GM18519 (cell line): ENCODE data around the gene TIE1.

Experiments
- ATAC-seq: cut with Tn5 transposase; IDR thresholded peaks from one replicate; pipeline ENCODE4 v1.9.1; 2021; ENCODE audit warnings: mild to moderate bottlenecking, moderate library complexity; ENCODE audit not compliant: unreplicated experiment, low FRiP score

The TIE1 gene

DNA sequence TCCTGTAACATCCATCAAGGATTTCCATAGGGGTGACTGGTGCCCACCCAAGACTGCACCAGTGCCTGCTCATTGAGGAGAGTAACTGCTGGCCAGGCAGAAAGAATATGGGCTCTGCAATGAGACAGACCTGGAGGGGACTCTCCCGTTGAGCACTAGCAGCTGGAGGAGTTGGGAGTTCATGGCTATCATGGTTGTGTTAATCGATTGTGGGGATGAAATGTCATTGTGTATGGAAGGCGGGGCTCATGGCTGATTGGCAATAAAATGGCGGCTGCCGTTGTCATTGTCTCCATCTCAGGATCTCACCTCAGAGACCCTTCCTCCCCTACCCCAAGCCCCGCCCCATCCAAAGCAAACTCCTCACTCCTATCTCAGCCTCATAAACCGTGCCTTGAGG, 27.1 kb upstream of the TIE1 start:
- ATAC-seq, result no peak

DNA sequence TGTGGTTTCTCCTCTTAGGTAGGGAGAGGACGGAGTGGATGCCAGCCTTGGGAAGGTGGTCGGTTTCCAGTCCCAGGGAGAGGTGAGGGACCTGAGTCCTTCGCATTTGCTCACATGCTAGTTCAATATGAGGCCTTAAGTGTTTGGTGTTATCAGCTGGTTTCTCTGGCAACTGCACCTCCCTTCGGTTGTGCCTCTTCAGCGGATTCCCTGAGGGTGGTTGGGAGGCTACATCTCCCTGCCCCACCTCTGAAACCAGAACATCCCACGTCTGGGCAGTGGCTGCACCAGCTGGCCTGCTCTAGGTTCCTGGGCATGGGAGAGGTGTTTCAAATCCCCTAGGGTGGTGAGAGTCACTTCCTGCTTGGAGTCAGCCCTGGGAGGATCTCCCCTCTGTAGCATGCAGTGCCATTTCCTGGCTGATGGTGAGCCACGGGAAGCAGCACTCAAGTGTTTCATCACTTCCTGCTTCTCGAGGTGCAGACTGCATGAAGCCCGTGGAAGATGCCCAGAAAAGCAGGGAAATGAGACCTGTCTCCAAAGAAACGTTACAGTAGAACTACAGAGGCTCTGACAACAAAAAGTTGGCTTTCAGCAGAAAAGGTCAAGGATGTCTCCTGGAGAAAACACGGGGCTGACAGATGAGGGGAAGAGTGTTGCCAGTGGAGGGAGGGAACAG, 26.5 kb upstream of the TIE1 start:
- no peak for ATAC-seq

DNA sequence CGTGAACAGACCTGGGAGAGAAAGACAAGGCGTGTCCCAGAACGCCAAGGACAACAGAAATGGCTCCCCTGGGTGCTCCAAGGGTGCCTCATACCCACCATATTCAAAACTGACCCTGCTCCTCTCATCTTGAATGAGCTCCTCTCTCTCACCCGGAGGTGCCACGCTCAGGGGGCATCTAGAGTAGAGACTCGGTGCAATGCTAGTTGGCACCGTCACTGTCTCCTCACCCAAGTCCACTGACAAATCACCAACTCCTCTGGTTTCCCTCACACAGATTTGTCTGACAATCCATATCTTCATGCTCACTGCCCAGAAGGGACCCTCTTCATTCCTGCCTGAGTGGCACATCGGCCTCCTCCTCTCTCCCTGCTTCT, 26.0 kb upstream of the TIE1 start:
- ATAC-seq, result no peak

DNA sequence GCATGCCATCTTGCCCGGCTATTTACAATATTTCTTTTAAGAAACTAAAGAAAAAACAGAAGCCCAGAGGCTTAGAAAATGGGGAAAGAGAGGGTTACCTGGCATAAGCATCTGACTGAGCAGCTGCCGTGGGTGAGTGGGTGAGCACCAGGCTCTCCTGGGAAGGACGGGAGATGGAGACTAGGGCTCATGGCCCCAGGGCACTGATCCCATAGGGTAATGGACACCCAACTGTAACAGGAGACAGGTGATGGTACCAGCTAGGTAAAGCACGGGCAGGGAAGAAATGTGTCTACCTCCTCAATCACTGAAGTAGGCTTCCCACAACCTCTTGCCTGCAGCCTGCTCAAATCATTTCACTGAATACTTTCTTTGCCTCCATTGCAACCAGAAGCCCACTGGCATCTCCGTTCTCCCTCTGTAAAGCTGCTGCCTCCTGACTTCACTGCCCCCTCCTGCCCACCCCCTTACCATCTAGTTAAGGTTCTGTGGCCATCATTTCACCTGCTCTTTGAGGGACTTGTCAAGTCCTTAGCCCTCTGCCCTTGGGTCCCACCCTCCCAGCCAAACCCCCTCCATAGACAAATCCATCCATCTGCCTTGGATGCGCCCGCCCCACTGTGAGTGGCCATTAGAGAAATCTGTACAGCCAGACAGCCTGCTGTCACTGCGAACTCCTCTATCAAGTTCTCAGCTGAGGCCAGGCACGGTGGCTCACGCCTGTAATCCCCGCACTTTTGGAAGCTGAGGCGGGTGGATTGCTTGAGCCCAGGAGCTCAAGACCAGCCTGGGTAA, 24.8 kb upstream of the TIE1 start:
- no peak for ATAC-seq

DNA sequence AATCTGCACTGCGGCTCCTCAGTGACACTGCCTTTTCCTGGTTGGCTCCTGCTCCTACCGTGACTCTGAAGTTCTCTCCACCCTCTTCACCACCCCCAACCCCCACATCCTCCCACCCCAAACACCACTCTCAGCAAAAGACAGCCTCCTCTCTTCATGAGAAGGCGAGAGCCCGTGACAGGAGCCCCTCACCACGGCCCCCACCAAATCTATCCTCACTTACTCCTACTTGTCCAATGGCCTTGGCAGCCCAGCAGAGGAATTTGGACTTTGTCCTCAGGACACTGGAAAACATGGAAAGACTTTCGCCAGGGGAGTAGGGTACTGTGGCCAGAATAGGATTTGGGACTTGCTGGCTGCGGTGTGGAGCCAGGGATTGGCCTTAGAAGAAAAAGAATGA, 24.1 kb upstream of the TIE1 start:
- no peak for ATAC-seq

DNA sequence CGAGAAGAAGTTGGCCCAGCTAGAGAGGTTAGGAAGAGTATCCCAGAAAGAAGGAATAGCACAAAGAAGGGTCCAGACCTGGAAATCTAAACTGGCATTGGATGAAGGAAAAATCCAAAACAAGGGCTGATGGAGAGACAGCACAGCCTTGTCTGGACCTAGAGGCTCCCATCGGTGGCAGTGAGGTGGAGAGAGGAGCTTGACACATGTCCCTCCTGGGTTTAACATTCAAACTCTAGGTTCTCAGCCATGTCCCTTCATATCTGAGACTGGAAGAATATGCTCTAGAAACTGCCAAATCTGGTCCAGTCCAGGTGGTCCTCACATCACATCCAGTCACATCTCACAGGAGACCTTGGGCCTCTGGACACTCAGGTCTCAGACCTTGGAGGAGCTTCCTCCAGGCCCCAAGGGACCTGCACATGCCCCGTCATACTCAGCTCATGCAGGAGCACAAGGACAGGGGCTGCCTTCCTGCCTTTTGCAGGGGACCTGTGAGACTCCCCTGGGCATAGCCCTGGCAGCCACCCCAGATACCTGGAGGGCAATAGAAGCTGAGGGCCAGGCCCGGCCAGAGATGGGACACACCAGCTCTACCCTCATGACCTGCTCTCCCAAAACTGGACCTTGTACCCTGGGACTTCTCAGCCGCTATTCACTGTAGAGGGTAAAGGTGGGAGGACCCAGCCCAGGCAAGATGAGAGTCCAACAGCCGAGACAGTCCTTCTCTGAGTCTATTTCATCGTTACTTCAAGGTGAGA, 23.5 kb upstream of the TIE1 start:
- ATAC-seq, result no peak

DNA sequence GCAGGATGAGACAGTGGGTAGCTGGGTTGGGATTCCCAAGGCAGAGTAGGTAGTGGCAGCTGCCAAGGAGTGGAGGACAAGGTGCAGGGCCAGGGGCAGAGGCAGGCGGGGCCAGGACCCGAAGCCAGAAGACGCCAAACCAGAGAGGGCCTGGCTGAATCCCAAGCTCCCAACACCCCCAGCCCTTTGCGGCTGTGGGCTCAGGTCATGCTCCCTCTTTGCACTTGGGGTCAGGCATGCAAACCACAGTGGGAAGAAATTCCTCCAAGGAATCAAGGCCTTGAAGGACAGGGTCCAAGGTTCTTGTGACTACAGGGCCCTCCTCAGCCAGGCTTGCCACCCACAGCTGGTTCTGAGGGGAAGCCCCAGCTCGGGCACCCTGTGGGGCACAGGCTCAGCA, 21.6 kb upstream of the TIE1 start:
- ATAC-seq, result no peak

DNA sequence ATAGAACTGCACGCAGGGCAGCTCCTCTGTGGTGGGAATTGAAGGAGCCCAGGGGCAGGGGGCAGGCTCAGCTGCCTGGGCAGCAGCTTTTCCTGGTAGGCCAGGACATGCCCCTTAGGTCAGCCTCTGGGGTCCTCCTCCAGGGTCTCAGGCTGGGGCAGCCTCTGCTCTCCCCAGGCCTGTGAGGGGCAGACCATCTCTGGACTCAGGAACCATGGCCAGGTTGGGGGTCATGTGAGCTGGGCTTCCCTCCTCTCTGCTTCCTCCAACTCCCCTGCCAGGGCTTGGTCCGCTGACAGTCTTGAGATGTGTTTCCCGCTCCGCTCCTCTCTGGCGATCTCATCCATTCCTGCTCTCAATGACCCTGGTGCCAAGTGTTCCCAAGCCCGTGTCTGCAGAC, 21.1 kb upstream of the TIE1 start:
- ATAC-seq, result no peak

DNA sequence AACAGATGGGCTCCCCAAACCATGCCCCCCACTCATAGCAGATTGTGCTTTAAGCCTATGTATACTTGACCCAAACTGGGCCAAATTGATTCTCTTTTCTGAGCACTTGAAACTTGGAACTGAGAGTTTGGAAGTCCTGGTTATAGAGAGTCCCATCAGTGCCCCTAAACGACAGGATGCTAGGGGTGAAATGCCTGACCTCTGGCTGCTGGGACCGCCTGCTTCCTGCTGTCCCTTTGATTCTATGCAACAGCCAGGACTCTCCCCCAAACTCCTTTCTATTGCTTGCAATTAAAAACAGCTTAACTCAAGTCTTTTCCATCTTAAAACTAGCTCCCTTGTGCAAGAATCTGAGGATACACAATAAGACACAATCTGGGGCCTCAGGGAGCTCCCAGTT, 20.1 kb upstream of the TIE1 start:
- ATAC-seq, result no peak

DNA sequence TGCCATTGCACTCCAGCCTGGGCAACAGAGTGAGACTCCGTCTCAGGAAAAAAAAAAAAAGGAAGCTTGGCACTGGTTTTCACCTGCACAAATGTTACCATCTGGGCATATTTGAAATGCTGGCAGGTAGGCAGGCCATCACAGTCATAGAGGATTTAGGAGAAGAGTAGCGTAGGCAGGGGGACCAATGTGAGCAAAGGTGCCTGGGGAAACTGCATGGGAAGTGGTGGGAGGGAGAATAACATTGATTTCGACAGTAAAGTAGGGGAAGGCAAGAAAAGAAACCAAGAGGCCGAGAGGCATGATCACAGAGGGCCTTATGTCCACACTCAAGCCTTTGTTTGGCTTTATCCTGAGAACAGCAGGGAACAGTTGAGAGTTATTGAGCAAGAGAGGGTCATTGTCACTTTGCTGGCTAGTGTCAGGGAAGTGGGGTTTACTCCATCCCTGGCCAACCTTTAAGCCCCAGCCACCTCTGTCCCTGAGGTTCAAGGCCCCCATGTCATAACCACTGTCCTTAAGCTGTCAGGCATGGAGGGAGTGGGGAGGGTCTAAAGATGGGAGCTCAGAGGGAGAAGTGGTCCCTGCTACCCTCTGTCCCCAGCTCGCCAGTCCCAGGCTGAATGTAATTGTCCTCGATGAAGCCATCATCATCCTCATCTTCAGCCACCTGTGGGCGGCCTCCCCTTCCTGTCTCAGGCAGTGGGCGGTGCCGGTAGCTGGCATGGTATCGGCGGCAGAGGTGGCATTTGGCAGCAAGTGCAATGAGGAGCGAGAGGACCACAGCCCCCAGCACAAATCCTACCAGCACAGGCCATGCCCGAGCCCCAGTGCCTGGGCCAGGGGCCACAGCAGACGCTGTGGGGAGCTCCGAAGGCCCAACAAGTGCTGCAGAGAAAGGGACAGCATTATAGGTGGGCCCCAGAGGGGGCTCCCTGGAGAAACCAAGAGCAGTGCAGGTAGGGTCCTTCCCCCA, 18.3 kb upstream of the TIE1 start:
- ATAC-seq, result no peak

DNA sequence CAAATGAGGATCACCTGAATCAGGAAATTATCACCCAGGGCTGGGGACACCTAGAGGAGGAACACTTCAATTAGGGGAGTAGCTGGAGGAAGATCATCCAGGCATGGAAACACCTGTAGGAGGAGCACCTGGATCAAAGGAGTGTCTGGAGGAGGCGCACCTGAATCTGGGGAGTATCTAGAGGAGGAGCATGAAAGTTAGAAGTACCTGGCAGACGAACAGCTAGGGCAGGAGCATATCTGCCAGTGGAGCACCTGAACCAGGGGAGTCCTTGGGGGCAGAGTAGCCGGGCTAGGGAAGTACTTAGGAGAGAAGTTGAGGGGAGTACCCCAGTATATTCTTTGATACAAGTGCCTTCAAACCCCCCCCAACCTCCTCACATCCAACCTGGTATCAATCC, 16.7 kb upstream of the TIE1 start:
- no peak for ATAC-seq

DNA sequence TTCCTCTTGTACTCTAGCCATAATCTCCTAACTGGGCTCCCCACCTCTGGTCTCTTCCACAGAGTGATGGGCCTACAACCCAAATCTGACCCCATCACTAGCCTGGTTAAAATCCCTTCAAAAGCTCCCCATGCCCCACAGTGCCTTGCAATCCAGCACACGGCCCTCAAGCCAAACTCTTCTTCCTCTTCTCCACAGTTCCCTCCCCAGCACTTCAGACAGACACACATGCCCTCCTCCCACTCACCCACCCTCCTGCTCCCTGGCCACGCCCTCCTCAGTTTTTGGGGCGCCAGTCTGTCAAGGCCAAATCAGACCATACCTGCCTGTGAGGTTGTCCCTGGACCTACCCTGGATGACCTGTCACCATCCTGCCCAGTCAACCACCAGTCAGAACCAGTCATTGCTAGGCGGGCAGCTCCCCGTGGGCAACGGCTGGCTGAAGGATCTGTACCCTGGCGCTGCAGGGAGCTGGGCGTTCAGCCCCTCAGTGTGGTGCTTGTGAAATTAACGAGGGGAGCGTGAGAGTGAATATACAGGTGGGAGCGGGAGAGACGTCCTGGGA, 16.2 kb upstream of the TIE1 start:
- no peak for ATAC-seq

DNA sequence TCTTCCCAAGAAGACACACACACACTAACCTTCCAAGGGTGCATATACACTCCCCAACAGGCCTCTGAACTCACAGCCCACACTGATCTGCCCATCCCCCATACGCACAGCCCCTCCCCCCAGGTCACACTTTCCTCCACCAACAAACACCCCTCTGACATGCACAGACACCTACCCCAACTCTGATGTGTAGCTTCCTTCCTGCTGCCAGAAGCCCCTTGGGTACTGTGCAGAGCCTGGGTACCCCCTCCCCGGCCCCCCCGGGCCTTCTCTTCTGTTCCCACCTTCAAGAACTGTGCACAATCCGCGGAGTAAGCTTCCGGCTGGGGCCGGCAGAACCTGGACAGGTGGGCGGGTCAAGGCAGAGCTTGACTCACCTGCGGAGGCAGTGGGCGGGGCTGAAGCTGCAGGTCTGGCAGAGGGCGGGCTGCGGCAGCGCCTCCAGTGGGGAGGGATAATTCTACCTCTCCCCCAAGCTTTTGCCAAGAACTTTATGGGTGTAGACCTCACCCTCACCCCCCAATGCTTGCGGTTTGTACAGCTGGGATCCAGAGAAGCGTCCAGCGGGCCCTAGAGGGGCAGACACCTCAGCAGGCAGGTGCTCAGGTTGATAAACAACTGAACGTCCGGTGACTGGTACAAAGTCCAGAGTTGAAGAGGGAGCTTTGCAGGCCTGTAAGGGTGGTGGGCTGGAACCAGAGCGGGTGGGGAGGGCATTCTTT, 15.4 kb upstream of the TIE1 start, which contains the start of gene C1orf210:
C1orf210 (minus strand) TSS at position 313 of the 722 bp plus-strand sequence. CDS start 2,311 bp downstream, outside the sequence.
- no peak for ATAC-seq

DNA sequence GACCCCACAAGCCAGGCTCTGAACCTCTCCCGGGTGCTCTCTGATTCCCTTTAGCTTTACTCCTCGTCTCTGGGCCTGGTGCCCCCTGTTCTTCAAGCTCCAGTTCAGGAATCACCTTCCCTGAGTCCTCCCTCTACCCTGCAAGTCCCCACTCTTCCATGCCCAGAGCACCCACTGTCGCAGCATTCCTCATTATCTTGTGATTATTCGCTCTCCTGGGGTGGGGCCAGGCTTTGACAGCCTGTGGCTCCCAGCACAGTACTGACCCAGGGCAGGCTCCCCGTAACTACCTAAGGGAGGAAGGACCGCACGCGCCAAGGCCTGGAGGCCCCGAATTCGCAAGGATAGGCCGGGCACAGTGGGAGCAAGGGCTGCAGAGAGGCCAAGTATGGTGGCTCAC, 14.7 kb upstream of the TIE1 start:
- no peak for ATAC-seq

DNA sequence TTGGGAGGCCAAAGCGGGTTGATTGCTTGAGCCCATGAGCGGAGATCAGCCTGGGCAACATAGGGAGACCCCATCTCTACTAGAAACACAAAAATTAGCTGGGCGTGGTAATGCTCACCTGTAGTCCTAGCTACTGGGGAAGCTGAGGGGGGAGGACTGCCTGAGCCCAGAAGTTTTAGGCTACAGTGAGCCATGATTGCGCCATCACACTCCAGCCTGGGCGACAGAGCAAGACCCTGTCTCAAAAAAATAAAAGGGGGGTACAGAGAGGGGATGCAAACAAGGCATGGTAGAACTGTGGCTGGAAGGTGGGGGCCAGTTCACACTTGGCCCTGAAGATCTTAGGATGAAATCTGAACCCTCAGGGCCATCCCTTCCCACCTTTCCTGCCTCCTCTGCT, 14.2 kb upstream of the TIE1 start:
- ATAC-seq, result no peak

DNA sequence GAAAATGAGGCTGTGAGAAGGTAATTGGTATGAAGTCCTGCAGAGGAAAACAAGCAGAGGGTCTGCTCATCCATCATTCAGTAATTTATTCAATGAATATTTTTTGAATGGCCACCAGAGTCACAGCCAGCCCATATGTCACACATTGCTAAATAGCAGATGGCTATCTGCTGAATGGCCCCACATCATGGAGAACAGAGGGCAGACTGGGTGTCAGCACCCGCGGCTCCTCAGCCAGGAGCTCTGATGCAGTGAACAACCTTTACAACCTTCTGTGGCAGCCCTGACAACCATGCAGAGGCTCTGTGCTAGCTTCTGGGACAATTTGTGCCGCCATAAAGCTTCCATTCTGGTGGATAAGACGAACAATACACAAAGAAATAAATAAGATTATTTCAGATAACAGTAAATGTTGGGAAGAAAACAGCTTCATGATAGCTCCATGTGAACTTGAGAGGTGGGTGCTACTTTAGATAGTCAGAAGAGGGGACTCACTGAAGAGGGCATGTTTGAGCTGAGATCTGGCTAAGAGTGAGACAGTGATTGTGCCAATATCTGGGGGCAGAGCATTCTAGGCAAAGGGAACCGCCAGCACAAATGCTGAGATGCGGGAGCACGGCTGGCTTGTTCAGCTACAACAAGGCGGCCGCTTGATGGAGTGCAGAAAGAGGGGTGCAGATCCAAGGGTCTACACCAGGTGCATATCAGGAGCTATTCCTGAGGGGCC, 12.6 kb upstream of the TIE1 start:
- ATAC-seq, result no peak

DNA sequence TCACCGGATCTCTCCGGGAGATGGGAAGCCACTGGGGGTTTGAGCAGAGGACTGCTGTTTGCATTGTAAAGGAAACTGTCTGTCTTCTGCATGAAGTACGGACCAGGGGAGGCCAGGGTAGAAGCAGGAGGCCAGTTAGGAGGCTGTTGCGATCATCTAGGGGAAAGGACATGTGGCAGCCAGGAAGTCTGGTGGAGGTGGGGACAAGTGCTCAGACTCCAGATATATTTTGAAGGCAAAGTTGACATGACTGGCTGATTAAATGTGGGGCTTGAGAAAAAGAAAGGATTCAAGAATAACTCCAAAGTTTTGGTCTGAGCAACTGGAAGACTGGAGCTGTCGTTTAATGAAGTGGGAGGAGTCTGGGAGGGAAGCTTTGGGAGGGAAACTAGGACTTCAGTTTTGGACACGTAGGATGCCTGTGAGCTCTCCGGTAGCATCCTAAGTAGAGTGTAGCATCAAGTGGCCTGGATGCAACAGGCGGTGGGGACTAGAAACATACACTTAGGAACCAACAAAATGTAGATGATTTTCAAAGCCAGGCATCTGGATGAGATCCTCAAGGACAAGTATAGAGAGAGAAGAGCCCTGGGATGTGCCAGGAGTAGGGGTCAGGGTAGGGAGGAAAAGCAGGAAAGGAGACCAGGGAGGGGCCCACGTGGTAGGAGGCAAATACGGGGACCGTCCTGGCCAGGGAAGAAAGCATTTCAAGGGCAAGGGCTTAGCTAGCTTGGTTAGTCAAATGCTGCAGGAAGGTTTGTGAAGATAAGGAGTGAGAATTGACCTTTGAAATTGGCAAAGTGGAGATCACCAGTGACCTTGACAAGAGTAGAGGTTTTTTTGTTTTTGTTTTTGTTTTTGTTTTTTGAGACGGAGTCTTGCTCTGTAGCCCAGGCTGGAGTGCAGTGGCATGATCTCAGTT, 11.7 kb upstream of the TIE1 start:
- no peak for ATAC-seq

DNA sequence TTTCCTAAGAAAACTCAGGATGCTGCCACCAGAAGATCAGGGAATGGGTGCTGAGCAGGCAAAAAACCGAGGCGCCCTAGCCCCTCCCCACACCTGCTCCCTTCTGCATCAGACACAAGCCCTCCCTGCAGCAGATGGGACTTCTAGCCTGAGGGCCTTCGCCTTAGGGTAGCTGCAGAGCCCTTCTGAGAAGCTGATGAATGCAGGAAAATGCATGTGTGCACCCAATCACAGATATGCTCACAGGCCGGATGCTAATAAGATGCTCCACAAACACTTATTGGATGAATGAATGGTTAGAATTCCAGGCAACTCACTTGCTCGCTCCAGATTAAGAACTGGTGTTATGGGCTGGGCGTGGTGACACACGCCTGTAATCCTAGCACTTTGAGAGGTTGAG, 8.6 kb upstream of the TIE1 start:
- no peak for ATAC-seq
